H1 (cell line): ENCODE results near the gene FAM83G. TPM values are rescaled to one million over a fixed set of nuclear protein-coding genes. Genes with fewer than 3 reads are reported as not detected.

Source experiments
- CTCF ChIA-PET: fragments of 300-600 bp; sonication (Branson Sonifier 250); formaldehyde crosslinking; loops from one replicate; lab custom pipeline; 2021; ENCODE audit not compliant: partially characterized antibody; lab: Charles Lee
- POLR2A ChIA-PET: fragments of 300-600 bp; sonication (Branson Sonifier 250); formaldehyde crosslinking; loops from one replicate; lab custom pipeline; 2021; ENCODE audit warnings: inconsistent platforms; ENCODE audit not compliant: partially characterized antibody; lab: Charles Lee
- DNase-seq, 2 experiments: peaks; one replicate each; pipeline versions ENCODE4 v3.0.0 to v3.0.0-alpha.2; 2010 to 2022; ENCODE audit warnings: low spot score in 2 of 2, low read depth in 1 of 2, mixed read lengths in 1 of 2
- FAIRE-seq: peaks from 2 replicates; lab custom pipeline; 2011; peaks lifted over from hg19 to GRCh38; lab: Jason Lieb, UNC
- H2AFZ ChIP-seq: 2 replicates; pipeline ENCODE4 v1.8.1; 2012; ENCODE audit warnings: low read length, inconsistent platforms
- H2AK5ac ChIP-seq: 2 replicates; pipeline ENCODE4 v1.6.1; 2013; ENCODE audit warnings: low read depth, low read length
- H2BK120ac ChIP-seq: replicated peaks from 2 replicates; pipeline ENCODE3; 2013; ENCODE audit warnings: low read depth, low read length, inconsistent platforms
- H2BK12ac ChIP-seq: 2 replicates; pipeline ENCODE4 v1.6.1; 2013; ENCODE audit warnings: low read depth, low read length
- H2BK15ac ChIP-seq: 2 replicates; pipeline ENCODE4 v1.6.1; 2013; ENCODE audit warnings: low read length
- H2BK20ac ChIP-seq: 2 replicates; pipeline ENCODE4 v1.6.1; 2013; ENCODE audit warnings: low read length
- H2BK5ac ChIP-seq: 2 replicates; pipeline ENCODE4 v1.6.1; 2013; ENCODE audit warnings: low read depth, low read length
- H3K14ac ChIP-seq: 2 replicates; pipeline ENCODE4 v1.6.1; 2013; ENCODE audit warnings: inconsistent platforms; ENCODE audit not compliant: insufficient read length
- H3K18ac ChIP-seq: 2 replicates; pipeline ENCODE4 v1.6.1; 2013; ENCODE audit warnings: low read length; ENCODE audit errors: extremely low read depth
- H3K23ac ChIP-seq: 2 replicates; pipeline ENCODE4 v1.6.1; 2013; ENCODE audit warnings: inconsistent platforms; ENCODE audit not compliant: insufficient read length
- H3K23me2 ChIP-seq: 2 replicates; pipeline ENCODE4 v1.6.1; 2013; ENCODE audit warnings: low read depth, low read length
- H3K27ac ChIP-seq: 2 replicates; pipeline ENCODE4 v1.6.1; 2011; ENCODE audit warnings: low read depth, low read length, inconsistent platforms
- H3K27me3 ChIP-seq, 4 experiments: replicated peaks in 1 of 4; 1 replicate in 1 of 4; 2 replicates in 3 of 4; pipeline versions ENCODE4 v1.6.1 to v1.8.1; 2011 to 2013; ENCODE audit warnings: low read length in 3 of 4, mild to moderate bottlenecking in 3 of 4, inconsistent platforms in 2 of 4, mixed read lengths in 2 of 4, moderate library complexity in 1 of 4; ENCODE audit not compliant: control insufficient read depth in 3 of 4, insufficient read depth in 3 of 4; ENCODE audit errors: extremely low read depth in 1 of 4
- H3K36me3 ChIP-seq, 4 experiments: 2 replicates each; pipeline versions ENCODE4 v1.6.1 to v1.8.1; 2011 to 2013; ENCODE audit warnings: mild to moderate bottlenecking in 4 of 4, low read length in 3 of 4, moderate library complexity in 2 of 4, control low read depth in 1 of 4, inconsistent platforms in 1 of 4; ENCODE audit not compliant: insufficient read depth in 4 of 4, control insufficient read depth in 2 of 4
- H3K4ac ChIP-seq: replicated peaks from 2 replicates; pipeline ENCODE3; 2013; ENCODE audit warnings: low read length, low read depth, mixed read lengths, inconsistent platforms; ENCODE audit not compliant: insufficient read length
- H3K4me1 ChIP-seq, 4 experiments: replicated peaks in 1 of 4; 1 replicate in 1 of 4; 2 replicates in 3 of 4; pipeline versions ENCODE4 v1.6.1 to v1.8.1; 2011 to 2013; ENCODE audit warnings: low read length in 3 of 4, inconsistent platforms in 2 of 4, mixed read lengths in 1 of 4; ENCODE audit not compliant: insufficient read depth in 4 of 4, control insufficient read depth in 3 of 4
- H3K4me2 ChIP-seq, 2 experiments: 2 replicates each; pipeline versions ENCODE4 v1.6.1 to v1.8.1; 2011 to 2013; ENCODE audit warnings: low read depth in 2 of 2, low read length in 2 of 2, control low read depth in 1 of 2, inconsistent platforms in 1 of 2, mild to moderate bottlenecking in 1 of 2; ENCODE audit not compliant: insufficient read depth in 1 of 2
- H3K4me3 ChIP-seq, 4 experiments: fragments of 200-600, 300-600 bp in 1 of 4; sonication (generic), shearing (Covaris generic), sonication (Bioruptor Twin) in 1 of 4; 2 replicates each; pipeline versions ENCODE4 v1.5.1 to v1.8.1; 2011 to 2016; ENCODE audit warnings: low read length in 4 of 4, low read depth in 3 of 4, control low read depth in 2 of 4, inconsistent platforms in 2 of 4, mild to moderate bottlenecking in 2 of 4, mixed read lengths in 1 of 4, moderate library complexity in 1 of 4; ENCODE audit not compliant: insufficient read depth in 2 of 4; ENCODE audit errors: extremely low read depth in 1 of 4
- H3K56ac ChIP-seq: replicated peaks from 2 replicates; pipeline ENCODE3; 2013; ENCODE audit warnings: low read depth, mild to moderate bottlenecking, mixed read lengths, low read length, inconsistent platforms; ENCODE audit not compliant: insufficient read length
- H3K79me1 ChIP-seq: 2 replicates; pipeline ENCODE4 v1.6.1; 2013; ENCODE audit warnings: low read depth, low read length, control low read depth
- H3K79me2 ChIP-seq, 2 experiments: 2 replicates each; pipeline versions ENCODE4 v1.6.1 to v1.8.1; 2012 to 2013; ENCODE audit warnings: low read length in 2 of 2, mild to moderate bottlenecking in 2 of 2, inconsistent platforms in 1 of 2; ENCODE audit not compliant: insufficient read depth in 2 of 2, control insufficient read depth in 1 of 2
- H3K9ac ChIP-seq, 4 experiments: replicated peaks in 1 of 4; 1 replicate in 1 of 4; 2 replicates in 3 of 4; pipeline versions ENCODE4 v1.6.1 to v1.8.1; 2011 to 2013; ENCODE audit warnings: low read depth in 3 of 4, low read length in 3 of 4, control low read depth in 2 of 4, mild to moderate bottlenecking in 2 of 4, moderate library complexity in 2 of 4, inconsistent platforms in 1 of 4; ENCODE audit errors: extremely low read depth in 1 of 4
- H3K9me3 ChIP-seq, 2 experiments: 2 replicates each; pipeline versions ENCODE4 v1.6.1 to v1.8.1; 2012 to 2013; ENCODE audit warnings: mild to moderate bottlenecking in 2 of 2, moderate library complexity in 2 of 2, control low read depth in 1 of 2, inconsistent platforms in 1 of 2, low read depth in 1 of 2, low read length in 1 of 2, mixed read lengths in 1 of 2; ENCODE audit not compliant: insufficient read depth in 2 of 2
- H4K20me1 ChIP-seq, 2 experiments: replicated peaks in 1 of 2; 2 replicates each; pipeline versions ENCODE3 to v1.8.1; 2011 to 2013; ENCODE audit warnings: inconsistent platforms in 2 of 2, low read length in 2 of 2, mild to moderate bottlenecking in 1 of 2; ENCODE audit not compliant: insufficient read depth in 2 of 2, control insufficient read depth in 1 of 2
- H4K5ac ChIP-seq: 2 replicates; pipeline ENCODE4 v1.6.1; 2013; ENCODE audit warnings: low read length, low read depth, mixed read lengths, inconsistent platforms; ENCODE audit not compliant: insufficient read length
- H4K8ac ChIP-seq: 2 replicates; pipeline ENCODE4 v1.8.0; 2013; ENCODE audit warnings: mild to moderate bottlenecking, moderate library complexity, low read length, inconsistent platforms; ENCODE audit not compliant: insufficient read depth; ENCODE audit errors: extremely low read depth
- H4K91ac ChIP-seq: replicated peaks from 2 replicates; pipeline ENCODE3; 2013; ENCODE audit warnings: low read length, mixed read lengths, inconsistent platforms; ENCODE audit not compliant: insufficient read length
- ASH2L ChIP-seq: fragments of 200-600, 300-600 bp; sonication (generic); IDR thresholded peaks from one replicate; pipeline ENCODE4 v1.7.1; 2017; ENCODE audit warnings: low read length
- GABPA ChIP-seq: IDR thresholded peaks from 2 replicates; pipeline ENCODE4 v1.6.1; 2011; ENCODE audit warnings: mild to moderate bottlenecking, low read length, moderate library complexity, borderline replicate concordance; ENCODE audit not compliant: insufficient read depth
- WGBS, 2 experiments: shearing (Covaris generic) in 1 of 2; methylation state at CpG; one replicate each; pipeline versions ENCODE4 v1.1.6 to v1.1.7; 2013 to 2015; ENCODE audit warnings: low lambda C conversion rate in 2 of 2, mixed read lengths in 2 of 2, inconsistent platforms in 1 of 2, low coverage in 1 of 2, missing lambda C conversion rate in 1 of 2; ENCODE audit not compliant: insufficient replicate concordance in 2 of 2, insufficient coverage in 1 of 2, insufficient read length in 1 of 2; ENCODE audit errors: extremely low coverage in 1 of 2, missing lambda C conversion rate in 1 of 2; 5-methylcytosine and 5-hydroxymethylcytosine counted together
- polyA plus RNA-seq, 7 experiments: library from polyadenylated mRNA; depleted of rRNA in 3 of 7; stranded (reverse) in 5 of 7; unstranded in 2 of 7; fragments of >200 nt in 5 of 7; fragments of 200-250 nt in 2 of 7; gene quantifications; 1 replicate in 5 of 7; 2 replicates in 1 of 7; 4 replicates in 1 of 7; pipeline versions ENCODE4 v1.2.1 to v1.2.3, GENCODE V29; 2011 to 2013; ENCODE audit warnings: missing spikeins in 2 of 7, mixed read lengths in 2 of 7
- total RNA-seq: library from RNA; stranded (reverse); fragmentation: NEBNext Ultra II Directional; extraction: Animal tissue kit (Norgen Biotek cat#: 25700); gene quantifications from 2 replicates; pipeline ENCODE4 v1.2.1, GENCODE V29; 2021

FAM83G gene
- total and polyA plus RNA-seq, 2 of the 8 experiments (the other 6 are each of a cell fraction or from before 2014, with no cell fraction given), result 15.4 to 29.0 TPM

DNA sequence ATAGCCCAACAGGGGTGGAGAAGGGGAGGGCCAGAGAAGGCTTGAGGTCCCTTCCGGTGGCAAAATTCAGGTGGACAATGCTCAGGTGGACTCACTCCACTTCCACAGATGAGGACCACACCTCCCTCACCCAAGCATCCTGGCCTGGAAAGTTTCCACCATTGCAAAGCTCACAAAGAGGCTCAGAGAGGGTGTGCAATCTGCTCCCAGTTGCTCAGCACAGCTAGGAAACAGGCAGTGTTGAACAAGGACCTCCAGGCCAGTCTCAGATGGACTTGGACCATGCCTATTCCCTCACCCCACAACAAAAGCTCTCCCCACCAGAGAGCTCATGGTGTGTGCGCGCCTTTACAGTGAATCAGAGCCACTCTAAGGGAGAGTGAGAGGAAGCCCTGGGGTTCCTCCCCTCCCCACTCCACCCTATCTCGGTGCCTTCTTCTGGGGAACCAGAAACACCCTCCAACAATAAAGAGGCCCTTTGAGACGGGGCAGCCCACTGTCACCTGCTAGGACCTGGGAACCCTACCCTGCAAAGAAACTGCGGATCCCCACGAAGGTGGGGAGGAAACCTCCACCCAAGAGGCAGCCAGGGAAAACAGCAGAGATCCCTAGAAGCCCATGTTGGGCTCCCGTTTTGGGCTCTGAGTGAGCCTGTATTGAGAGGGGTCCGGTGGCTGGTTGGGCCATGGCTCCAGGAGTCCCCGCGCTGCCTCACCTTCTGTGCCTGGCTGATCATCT is 1.6 kb downstream of the FAM83G start:
- H3K79me2 ChIP-seq, result peaks cover 0 to 53% of the 10 kb centered on the region in 2 experiments; a peak in 3 of 4 replicates
- H3K27ac ChIP-seq, result no peak overlapping the region
- TF ChIP-seq ASH2L, result peak; percentile 32
- no peak; the same call in 1 of the 2 replicates for TF ChIP-seq GABPA
- H3K4me1 ChIP-seq, result peaks cover 0 to 23% (median 18%) of the 10 kb centered on the region in 4 experiments; a peak in 6 of 7 replicates
- H3K9ac ChIP-seq, result peak overlapping the region; percentile 45 to 72 (median 60); a peak in 4 of 7 replicates
- no peak overlapping the region for H4K8ac ChIP-seq
- H3K56ac ChIP-seq, result no peak overlapping the region
- H3K23ac ChIP-seq, result no peak overlapping the region
- H3K14ac ChIP-seq, result no peak overlapping the region
- peak overlapping the region; percentile 86 to 97 for H3K4me2 ChIP-seq
- ChIA-PET CTCF (interaction anchor here (1.0 to 3.3 kb wide), 5 partner anchors 9 to 42 kb away, joined by 3 to 16 read pairs (median 4); no protein-coding TSS in a partner anchor), POLR2A (interaction anchor here (0.9 to 4.1 kb wide), 7 partner anchors 9 to 41 kb away, joined by 3 to 21 read pairs (median 5); no protein-coding TSS in a partner anchor)
- H3K4ac ChIP-seq, result no peak overlapping the region
- peaks cover 17 to 25% of the 10 kb centered on the region in 2 experiments for H4K20me1 ChIP-seq
- no peak overlapping the region for H2BK20ac ChIP-seq
- no peak overlapping the region for H2AFZ ChIP-seq
- H2BK12ac ChIP-seq, result no peak overlapping the region
- H3K23me2 ChIP-seq, result peaks cover 10% of the 10 kb centered on the region
- H2BK15ac ChIP-seq, result 0 out of 2 replicates have a peak overlapping the region, but pooled peaks have one; percentile 1
- 69% methylated on average over 11 of the region's 11 CpGs; no CpG with 5 or more reads in 1 of the 2 experiments for WGBS, 2 experiments
- peak overlapping the region; percentile 54 to 92 (median 80) for H3K4me3 ChIP-seq
- H3K27me3 ChIP-seq, result no peaks in the 10 kb centered on the region
- H2BK120ac ChIP-seq, result no peak overlapping the region
- H4K5ac ChIP-seq, result no peak overlapping the region
- peak overlapping the region; percentile 1 for H4K91ac ChIP-seq
- H2AK5ac ChIP-seq, result no peak overlapping the region
- H3K9me3 ChIP-seq, result peaks cover 0 to 6% of the 10 kb centered on the region in 2 experiments; a peak in 2 of 4 replicates
- peaks cover 2 to 25% (median 6%) of the 10 kb centered on the region in 4 experiments; a peak in 6 of 8 replicates for H3K36me3 ChIP-seq
- FAIRE-seq, result no peak
- H3K18ac ChIP-seq, result no peak overlapping the region
- DNase-seq, result no peak
- peaks cover 37% of the 10 kb centered on the region for H3K79me1 ChIP-seq
- peak overlapping the region; percentile 24; the same call in 1 of the 2 replicates for H2BK5ac ChIP-seq
